A549 treated with CORT108297 at 1 μM for 4 hours (cell line): ENCODE results near the gene INHBE. TPM values are rescaled to one million over a fixed set of nuclear protein-coding genes. Genes with fewer than 3 reads are reported as not detected.

Source experiments
- total RNA-seq: library from RNA; stranded (reverse); fragments of 200-300 nt; extraction: Qiagen RNA extraction; gene quantifications from 5 replicates; pipeline ENCODE4 v1.2.3, GENCODE V29; 2022

Gene INHBE, protein sequence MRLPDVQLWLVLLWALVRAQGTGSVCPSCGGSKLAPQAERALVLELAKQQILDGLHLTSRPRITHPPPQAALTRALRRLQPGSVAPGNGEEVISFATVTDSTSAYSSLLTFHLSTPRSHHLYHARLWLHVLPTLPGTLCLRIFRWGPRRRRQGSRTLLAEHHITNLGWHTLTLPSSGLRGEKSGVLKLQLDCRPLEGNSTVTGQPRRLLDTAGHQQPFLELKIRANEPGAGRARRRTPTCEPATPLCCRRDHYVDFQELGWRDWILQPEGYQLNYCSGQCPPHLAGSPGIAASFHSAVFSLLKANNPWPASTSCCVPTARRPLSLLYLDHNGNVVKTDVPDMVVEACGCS
- total RNA-seq = 0.08 to 0.16 TPM (median 0.10 TPM) in 4 of 5 replicates, not detected in the other

DNA sequence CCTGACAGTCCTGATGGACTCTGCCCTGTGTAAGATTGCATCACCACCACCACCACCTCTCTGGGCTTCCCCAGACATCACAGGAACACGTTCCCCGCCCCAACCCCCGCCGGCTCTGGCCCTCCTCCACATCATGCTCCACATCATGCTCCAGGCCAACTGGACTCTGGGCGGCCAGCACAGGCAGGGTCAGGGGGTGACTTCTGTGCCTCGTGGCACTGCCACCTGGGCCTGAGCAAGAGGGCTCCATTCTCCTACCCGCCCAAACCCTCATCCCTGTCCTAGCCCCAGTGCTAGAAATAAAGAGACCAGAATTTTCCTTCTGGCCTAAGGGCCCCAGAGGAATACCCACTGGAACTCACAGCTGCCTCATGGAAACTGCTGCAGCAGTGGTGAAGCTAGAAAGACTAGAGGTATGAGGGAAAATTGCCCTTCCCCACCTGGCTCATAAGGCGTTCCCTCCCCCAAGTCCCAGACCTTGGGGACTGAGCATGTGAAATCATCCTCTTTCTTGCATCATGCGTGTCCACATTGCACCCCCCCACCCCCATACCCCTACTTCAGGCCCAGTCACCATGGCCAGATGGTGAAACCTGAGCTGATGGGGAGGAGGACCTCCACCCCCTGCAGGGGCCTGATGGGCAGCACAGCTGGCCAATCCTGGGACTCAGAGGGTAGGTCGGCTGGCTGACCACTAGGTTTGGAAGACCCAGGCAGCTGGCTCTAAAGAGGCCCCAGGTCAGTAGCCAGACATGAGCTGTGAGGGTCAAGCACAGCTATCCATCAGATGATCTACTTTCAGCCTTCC is at the start of gene INHBE:
INHBE (plus strand) TSS at position 742 of the 808 bp plus-strand sequence. CDS start 230 bp downstream, outside the sequence.

DNA sequence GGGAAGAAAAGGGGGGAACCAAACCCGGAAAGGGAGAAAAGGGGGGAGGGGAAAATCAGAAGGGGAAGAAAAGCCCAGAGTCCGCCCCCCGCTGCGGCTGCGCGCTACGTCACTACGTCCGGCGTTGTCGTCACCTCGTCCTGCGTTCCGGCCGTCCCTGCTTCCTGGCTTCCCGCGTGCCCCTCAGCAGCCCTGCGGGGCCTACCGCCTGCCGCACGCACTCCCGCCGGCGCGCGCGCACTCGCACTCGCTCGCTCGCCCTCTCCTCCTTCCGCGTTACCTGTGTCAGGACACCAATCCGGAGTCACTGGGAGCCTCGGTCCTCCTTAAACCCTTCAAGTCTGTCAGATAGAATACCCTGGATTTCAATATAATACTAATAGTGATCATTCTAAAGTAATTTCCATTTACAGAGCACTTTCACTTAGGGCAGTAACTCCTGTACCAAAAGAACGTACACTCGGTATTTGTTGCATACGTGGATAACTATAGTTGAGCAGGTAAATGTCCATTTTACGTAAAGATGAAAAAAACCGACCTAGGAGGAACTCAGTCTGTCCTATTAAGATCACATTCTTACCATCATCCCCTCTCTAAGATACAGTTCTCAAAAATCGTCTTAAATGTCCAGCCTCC is 24.1 kb upstream of the INHBE start, which contains the start of gene R3HDM2:
R3HDM2 (minus strand) TSS at position 113 of the 636 bp plus-strand sequence. CDS start 120,615 bp downstream, outside the sequence.

DNA sequence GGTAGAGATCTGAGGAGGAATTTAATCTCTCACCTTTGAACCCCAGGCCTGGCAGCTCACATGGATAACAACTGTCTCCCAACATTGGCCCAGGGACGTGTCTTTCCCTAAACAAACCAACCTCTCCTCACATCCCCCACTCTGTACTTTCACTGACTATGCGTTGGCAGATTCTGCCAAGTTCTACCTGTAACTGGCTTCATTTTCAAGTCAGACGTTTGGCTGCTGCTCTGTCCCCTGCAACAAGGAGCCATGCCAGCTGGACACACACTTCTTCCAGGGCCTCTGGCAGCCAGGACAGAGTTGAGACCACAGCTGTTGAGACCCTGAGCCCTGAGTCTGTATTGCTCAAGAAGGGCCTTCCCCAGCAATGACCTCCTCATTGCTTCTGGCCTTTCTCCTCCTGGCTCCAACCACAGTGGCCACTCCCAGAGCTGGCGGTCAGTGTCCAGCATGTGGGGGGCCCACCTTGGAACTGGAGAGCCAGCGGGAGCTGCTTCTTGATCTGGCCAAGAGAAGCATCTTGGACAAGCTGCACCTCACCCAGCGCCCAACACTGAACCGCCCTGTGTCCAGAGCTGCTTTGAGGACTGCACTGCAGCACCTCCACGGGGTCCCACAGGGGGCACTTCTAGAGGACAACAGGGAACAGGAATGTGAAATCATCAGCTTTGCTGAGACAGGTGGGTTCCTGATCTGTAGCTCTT is 20.4 kb upstream of the INHBE start, which contains the start of gene INHBC:
INHBC (plus strand) TSS at position 268 of the 707 bp plus-strand sequence; CDS start at position 371, 103 bp downstream.

DNA sequence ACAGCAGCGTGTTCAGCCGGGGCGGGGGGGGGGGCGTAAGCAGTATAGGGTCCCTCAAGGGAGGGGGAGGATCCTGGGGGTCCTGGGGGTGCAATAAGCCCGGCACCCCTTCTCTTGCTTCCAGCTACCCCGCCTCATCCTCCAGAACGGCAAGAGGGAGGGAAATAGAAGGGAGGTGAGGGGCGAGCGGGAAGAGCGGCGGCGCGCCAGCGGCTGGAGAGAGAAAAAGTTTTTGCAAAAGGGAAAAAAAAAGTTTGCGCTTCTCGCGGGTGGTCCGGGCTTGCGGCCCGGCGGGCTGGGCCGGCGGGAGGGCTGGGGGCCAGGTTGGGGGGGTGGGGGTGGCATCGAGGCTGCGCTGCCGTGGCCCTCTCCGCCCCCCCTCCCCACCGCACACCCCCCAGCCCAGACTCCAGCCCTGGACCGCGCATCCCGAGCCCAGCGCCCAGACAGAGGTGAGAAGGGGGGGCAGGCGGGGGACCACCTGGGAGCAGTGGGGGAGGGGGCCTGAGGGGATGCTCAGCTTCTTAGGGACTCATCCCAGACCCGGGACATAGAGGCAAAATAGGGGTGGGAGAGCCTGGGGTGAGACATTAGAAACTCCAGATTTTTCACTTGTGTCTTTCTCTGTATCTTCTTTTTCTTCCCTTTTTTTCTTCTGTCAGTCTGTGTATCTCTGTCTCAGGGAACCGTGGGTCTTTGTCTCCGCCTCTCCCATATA is 4.8 kb downstream of the INHBE start, which contains the start of gene GLI1:
GLI1 (plus strand) TSS at position 36 of the 718 bp plus-strand sequence. CDS start 3,907 bp downstream, outside the sequence.

DNA sequence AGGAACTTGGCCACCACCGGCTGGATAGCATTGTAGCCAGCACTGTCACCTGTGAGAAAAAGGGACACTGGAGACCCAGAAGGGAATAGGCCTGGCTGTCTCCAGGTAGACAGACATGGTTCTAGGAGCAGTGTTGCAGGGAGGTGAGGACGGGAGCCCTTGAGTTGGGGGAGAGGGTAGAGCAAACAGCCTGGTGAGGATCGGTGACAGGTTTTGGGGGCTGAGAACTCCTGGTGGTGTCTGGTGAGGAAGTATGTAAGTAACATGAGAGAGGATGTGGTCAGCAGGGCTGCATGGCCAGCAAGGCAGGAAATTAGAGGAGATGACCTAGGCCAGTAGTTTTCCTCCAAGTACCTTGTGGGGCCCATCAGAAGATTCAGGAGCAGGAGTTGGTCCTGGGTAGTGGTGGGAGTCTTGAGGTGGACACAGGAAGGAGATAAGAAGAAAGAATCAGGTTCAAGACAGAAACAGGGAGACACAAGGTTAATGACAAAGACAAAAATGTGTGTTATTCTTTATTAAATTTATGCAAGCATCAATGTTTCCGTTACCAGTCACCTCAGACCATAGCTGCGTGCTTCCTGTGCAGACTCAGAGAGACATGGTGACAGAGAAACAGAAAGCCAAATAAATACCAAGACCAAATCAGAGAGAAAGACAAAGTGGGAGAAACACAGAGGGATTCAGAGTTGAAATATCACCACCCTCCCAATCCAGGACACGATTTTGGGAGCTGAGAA is 24.4 kb downstream of the INHBE start, which contains the start of gene ARHGAP9:
ARHGAP9 (minus strand) TSS at position 491 of the 740 bp plus-strand sequence; CDS start at position 31, 460 bp downstream.

DNA sequence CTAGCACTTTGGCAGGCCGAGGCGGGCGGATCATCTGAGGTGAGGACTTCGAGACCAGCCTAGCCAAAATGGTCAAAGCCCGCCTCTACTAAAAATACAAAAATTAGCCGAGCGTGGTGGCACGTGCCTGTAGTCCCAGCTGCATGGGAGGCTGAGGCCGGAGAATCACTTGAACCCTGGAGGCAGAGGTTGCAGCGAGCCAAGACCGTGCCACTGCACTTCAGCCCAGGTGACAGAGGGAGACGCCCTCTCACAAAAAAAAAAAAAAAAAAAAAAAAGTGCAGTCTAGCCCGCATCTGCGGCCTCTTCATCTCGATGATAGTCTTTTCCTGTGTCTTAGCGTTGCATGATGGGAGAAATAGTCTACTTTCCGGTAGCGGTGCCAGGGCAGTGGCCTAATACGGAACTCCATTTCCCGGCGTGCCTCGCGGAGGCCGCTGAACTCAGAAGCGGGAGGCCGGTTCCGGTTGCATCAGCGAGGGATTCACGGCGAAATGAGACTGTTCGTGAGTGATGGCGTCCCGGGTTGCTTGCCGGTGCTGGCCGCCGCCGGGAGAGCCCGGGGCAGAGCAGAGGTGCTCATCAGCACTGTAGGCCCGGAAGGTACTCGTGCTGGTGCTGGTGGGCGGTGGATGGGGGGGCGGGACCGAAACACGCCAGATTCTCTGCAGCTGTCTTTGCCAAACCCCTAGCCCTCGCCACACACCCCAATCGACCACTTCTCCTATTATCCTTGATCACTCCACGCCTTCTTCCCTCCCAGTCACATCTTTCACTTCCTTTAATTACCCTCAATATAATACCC is 32.7 kb downstream of the INHBE start, which contains the start of gene MARS1:
MARS1 (plus strand) TSS at position 472 of the 805 bp plus-strand sequence; CDS start at position 495, 23 bp downstream.

Other genes with a start within 250 kb of the INHBE start
- 4.1 to 6.2 TPM (median 5.4 TPM) in 5 replicates for gene NXPH4, start 238.5 kb upstream of the INHBE start, total RNA-seq
- 123 to 141 TPM (median 136 TPM) in 5 replicates for gene SHMT2, start 225.6 kb upstream of the INHBE start, total RNA-seq
- gene STAC3, start 204.1 kb upstream of the INHBE start, total RNA-seq = 0.33 to 0.47 TPM (median 0.42 TPM) in 5 replicates
- gene R3HDM2, start 24.3 kb upstream of the INHBE start, total RNA-seq = 9.1 to 11.3 TPM (median 10.0 TPM) in 5 replicates
- 0.05 to 0.08 TPM in 2 of 5 replicates, not detected in the others for gene INHBC, start 20.5 kb upstream of the INHBE start, total RNA-seq
- 7.4 to 12.6 TPM (median 10.1 TPM) in 5 replicates for gene GLI1, start 4.5 kb downstream of the INHBE start, total RNA-seq
- 0.26 to 0.73 TPM (median 0.36 TPM) in 5 replicates for gene ARHGAP9, start 24.6 kb downstream of the INHBE start, total RNA-seq
- gene MARS1, start 32.8 kb downstream of the INHBE start, total RNA-seq = 143 to 306 TPM (median 151 TPM) in 5 replicates
- gene DDIT3, start 65.2 kb downstream of the INHBE start, total RNA-seq = 29.1 to 35.1 TPM (median 30.6 TPM) in 5 replicates
- 18.9 to 33.3 TPM (median 27.2 TPM) in 5 replicates for gene MBD6, start 67.5 kb downstream of the INHBE start, total RNA-seq
- 111 to 169 TPM (median 122 TPM) in 5 replicates for gene DCTN2, start 91.9 kb downstream of the INHBE start, total RNA-seq
- gene KIF5A, start 94.7 kb downstream of the INHBE start, total RNA-seq = 0.10 to 0.36 TPM (median 0.24 TPM) in 5 replicates
- gene PIP4K2C, start 135.9 kb downstream of the INHBE start, total RNA-seq = 37.8 to 45.2 TPM (median 40.1 TPM) in 5 replicates
- 14.1 to 19.9 TPM (median 19.8 TPM) in 5 replicates for gene DTX3, start 149.5 kb downstream of the INHBE start, total RNA-seq
- 4.8 to 6.9 TPM (median 6.3 TPM) in 5 replicates for gene ARHGEF25, start 156.1 kb downstream of the INHBE start, total RNA-seq
- 33.2 to 55.1 TPM (median 48.9 TPM) in 5 replicates for gene B4GALNT1, start 177.9 kb downstream of the INHBE start, total RNA-seq
- gene OS9, start 238.8 kb downstream of the INHBE start, total RNA-seq = 114 to 128 TPM (median 119 TPM) in 5 replicates